HTR-8/SVneo (cell line): ENCODE data around the gene B4GALT5.

Experiments
- DNase-seq: peaks from one replicate; pipeline ENCODE4 v3.0.0; 2011; ENCODE audit warnings: low spot score, mixed read lengths; ENCODE audit not compliant: insufficient read length
- FAIRE-seq: peaks from 2 replicates; lab custom pipeline; 2011; peaks lifted over from hg19 to GRCh38; lab: Jason Lieb, UNC

B4GALT5 gene

DNA sequence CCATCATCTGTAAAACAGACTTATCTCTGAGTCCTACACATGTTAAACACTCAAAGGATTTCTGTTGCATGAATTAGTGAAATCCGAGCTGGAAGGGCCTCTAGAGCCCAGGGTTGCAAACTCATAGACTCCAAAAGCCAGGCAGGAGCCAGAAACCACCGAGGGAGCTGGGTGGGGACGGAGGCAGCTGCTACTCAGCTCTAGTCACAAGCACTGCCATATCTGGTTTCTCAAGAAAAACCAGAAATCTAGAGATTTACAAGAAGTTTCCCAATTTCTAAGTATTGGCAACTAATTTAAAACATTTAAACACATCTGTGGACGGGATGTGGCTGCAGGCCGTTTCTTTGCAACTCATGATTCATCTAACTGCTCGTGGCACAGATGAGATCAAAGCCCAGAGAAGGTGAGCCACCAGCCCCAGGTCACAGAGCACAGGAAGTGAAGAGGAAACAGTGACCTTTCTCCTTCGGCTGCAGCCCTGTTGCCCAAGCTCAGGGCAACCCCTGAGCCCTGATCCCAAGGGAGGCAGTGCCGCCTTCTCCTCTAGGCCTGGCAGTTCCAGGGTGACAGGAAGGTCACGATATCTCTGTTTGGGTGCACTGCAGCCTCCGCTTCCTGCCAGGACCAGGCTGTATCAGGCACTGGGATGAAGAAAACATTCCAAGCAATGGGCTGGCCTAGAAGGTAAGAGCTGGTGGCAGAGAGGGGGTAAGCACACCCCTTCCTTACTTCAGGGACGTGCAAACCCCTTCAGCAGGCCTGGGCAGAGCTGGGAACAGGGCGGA lies 119.3 kb downstream of the B4GALT5 start:
- DNase-seq (no peak), FAIRE-seq (no peak)

DNA sequence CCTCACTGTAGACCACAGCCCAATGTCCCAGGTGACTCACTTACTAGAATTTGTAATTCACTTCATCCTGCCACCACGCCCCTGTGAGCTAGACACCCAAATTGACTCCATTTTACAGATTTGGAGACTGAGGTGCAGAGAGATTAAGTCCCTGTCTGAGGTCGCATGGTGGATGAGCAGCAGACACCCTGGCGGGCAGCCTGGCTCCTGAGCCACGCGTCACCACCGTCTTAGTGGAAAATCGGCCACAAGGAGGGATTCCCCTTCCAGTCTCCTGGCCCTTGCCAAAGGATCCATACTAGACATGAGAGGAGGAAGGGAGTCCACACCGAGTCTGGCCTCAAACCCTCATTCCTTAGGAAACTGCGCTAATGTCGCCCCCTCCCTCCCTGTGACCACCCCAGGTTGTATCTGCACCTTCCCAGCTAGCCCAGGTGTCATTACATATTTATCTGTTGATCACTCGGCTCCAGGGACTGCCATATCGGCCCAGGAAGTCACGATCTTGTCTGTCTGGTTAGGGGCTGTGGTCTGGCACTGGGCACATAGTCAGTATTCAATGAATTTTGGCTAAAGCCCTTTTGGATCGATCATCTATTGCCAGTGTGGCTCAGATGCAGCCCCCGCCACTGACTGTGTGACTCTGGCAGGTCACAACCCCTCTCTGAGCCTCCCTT lies 120.1 kb downstream of the B4GALT5 start:
- peak; percentile 23 for FAIRE-seq
- DNase-seq, result no peak

DNA sequence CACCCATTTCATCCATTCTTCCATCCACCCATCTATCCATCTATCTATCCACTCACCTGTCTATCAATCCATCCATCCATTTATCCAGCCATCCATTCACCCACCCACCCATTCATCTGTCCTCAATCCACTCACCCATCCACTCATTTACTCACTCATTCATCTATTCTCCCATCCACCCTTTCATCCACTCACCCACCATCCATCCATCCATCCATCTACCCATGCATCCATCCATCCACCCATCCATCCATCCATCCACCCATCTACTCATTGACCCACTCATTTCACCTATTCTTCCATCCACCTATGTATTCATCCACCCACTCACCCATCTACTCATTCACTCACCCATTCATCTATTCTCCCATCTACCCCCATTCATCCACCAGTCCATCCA lies 121.6 kb downstream of the B4GALT5 start:
- DNase-seq, result no peak
- FAIRE-seq, result peak; percentile 84

DNA sequence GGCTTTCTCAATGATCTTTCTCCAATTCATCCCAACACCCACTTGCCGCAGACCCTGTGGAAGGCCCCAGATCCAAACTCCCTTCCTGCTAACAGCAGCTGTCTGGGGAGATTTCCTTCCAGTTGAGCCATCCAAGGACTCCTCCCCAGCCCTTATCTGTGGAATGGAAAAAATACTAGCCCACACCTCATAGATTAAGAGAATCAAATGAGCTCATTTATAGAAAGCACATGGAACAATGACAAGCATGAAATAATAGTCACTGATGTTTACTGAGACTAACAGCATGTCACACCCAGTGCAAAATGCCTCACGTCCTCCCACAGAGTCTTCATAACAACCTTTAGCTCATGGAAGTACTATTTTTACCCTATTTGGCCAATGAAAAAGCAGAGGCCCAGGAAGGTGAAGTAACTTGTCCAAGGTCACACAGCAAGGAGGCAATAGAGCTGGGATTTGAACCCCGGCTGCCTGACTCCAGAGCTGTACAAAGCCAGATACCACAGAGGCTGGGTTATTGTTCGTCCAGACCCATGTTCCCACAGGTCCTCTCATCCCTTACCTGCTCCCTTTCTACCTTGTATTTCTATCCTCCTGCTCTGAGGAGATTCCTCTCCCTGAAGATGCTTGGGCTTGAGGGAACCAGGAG lies 122.3 kb downstream of the B4GALT5 start:
- no peak for DNase-seq
- no peak for FAIRE-seq

DNA sequence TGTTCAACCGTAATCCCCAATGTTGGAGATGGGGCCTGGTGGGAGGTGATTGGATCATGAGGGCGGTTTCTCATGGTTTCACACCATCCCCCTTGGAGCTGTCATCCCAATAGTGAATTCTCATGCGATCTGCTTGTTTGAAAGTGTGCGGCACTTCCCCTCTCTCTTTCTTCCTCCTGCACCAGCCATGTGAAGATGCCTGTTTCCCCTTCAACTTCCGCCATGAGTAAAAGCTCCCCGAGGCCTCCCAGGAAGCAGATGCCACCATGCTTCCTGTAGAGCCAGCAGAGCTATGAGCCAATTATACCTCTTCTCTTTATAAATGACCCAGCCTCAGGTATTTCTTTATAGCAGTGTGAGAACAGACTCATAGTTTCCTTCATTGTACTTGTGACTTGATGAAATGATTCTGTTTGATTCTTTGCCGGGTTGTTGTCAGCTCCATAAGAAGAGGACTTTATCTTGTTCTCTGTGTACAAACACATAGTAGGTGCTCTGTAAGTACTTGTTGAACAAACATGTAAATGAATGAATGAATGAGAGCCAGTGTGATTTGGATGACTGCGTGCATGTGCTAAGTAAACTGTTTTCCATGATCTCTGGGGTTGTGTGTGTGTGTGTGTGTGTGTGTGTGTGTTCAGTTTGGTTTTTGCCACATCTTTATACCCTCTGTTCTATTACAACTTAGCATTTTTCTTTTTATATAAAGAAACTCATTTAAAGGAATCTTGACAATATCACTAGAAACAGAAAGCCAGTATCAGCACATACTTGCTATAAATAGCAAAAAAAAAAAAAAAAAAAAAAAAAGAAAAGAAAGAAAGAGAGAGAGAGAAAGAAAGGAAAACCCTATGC lies 123.3 kb downstream of the B4GALT5 start:
- no peak for FAIRE-seq
- no peak for DNase-seq

DNA sequence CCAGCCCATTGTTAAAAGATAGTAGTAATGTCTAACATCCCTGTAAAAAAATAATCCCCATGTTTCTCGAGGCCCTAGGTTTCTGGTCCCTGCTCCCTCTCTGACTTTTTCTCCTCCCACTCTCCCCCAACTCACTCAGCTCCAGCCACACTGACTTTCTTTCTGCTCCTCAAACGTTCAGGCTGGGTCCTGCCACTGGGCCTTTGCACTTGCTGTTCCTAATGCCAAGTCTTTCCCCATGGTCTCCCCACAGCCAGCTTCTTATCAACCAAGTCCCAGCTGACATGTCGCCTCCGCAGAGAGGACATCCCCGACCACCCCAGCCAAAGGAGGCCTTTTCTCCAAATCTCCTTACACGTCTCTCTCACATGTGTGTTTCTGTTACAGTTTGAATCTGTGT lies 123.9 kb downstream of the B4GALT5 start:
- no peak for DNase-seq
- FAIRE-seq, result no peak

DNA sequence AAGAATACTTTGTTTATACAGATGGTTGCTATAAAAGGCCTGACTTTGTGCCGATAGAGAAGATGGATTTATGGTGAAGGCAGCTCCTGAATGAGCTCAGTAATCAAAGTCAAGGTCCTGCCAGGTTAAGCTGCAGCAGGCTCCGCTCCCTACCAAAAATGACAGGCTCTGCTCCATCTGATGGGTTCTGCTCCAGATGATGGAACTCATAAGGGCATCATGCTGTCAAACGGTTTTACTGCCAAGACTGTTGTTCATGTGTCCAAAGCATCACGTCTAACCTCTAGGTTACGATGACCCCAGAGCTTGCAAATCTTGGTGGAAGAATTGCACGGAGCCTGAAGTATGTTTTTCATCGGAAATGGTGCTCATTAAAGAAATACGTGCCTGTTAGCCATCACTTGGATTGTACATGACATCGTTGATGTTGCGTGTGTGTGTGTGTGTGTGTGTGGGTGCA lies 126.5 kb downstream of the B4GALT5 start:
- FAIRE-seq, result peak; percentile 26
- DNase-seq, result no peak

DNA sequence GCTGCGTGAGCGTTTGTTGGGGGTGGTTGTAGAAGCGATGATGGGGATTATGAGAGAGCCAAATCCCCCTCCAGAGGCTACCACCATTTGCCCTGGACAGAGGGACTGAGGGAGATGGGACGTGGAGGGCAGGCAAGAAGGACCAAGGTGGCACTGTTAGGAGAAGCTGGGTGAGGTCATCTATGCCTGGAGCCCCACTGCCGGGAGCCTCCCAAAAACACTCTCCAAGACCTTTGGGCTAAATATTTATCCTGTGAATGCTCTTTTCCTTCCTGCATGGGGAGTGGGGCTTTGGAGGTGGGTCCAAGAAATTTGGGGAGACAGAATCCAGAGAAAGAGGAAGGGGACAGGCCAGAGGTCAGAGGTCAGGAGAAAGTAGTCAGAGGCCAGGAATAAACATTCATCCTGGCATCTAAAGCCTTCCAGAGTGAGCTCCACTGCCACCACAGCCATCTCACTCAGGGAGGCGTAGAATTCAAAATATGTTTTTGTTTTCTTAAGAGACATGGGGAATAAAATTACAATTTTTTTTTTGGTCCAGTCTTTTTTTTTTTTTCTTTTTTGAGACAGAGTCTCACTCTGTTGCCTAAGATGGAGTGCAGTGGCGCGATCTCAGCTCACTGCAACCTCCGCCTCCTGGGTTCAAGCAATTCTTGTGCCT lies 128.0 kb downstream of the B4GALT5 start:
- FAIRE-seq (no peak), DNase-seq (no peak)

DNA sequence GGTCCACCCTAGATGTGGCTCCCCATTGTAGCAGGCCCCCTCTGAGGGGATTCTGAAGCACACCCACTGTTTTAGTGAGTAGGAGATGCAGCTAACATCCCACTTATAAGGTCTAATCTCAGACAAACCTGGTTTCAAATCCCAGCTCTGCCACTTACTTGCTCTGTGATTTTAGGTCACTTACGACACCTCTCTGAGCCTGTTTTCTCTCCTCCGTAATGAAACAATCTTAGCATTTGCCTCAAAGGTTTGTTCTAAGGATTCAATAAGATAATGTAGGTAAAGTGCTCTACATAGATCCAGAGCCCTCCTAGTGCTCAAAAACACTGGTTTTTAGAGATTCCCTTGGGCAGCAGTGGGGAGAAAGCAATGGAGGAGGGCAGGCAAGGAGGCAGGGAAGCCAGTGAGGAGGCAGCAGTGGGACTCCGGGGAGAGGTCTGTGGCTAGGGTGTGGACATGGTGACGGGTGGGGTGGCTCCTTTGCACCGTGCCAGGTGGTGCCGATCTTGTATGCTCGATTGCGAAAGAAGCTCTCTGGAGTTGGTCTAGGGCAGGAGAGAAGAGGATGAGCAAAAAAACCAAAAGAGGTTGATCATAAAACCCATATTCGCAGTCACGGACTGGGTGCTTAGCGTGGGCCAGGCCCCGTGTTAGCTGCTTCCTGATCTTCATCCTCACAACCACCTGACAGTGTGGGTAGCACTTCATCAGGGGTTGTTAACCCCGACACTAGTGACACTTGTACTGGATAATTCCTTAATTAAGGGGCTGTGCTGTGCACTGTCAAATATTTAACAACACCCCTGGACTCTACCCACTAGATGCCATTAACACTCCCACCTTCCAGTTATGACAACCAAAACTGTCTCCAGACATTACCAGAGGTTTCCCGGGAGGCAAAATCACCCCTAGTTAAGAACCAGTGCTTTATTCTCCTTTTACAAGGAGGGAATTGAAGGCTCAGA lies 129.0 kb downstream of the B4GALT5 start:
- no peak for FAIRE-seq
- no peak for DNase-seq

DNA sequence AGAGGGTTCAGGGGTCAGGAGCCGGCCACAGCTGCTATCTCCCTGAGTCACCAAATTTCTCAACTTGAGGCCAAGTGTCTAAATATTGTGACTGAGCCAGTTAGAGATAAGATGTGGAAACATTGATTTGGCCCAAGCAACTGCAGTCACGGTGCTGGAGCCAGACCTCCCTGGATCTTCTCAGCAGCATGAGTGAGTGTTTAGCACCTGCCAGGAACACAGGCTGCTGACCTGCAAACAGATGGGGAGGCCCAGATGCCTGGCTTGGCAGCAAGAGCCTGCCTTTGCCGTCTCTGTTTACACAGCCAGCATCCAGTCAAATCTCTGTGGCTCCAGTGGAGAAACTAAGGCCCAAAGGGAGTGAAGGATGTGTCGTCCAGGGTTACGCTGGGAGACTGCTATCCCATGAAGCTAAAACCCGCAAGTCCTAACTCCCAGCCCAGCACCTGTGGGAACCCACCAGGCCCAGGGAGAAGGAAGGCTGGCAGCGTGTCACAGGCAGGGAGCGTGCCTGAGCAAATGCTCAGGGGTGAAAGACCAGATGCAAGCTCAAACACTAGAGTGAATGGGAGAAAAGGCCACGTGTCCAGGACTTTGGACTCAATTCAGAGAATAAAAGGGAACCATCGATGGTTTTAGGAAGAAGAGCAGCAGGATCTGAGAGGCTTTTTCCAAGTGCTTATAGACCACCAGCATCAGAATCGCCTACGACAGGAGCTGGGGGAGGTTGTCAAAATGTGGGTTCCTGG lies 129.8 kb downstream of the B4GALT5 start:
- DNase-seq (no peak), FAIRE-seq (peak; percentile 68)

DNA sequence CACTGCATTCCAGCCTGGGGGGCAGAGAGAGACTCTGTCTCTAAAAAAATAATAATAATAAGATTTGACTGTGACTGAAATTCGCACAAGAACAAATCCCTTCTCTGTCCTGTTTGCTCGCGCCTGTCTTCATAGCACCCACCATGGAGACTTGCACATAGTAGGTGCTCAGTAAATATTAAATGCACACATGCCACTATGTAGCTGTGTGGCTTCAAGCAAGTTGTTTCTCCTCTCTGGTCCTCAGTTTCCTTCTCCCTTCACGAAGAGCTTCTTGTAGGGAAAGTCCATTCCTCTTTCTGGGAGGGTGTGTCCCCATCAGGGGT lies 130.4 kb downstream of the B4GALT5 start:
- no peak for FAIRE-seq
- DNase-seq, result no peak
